Measurements from ENCODE around the gene VPS51. TPM values are rescaled to one million over a fixed set of nuclear protein-coding genes. Genes with fewer than 3 reads are reported as not detected.

VPS51 gene
- total and polyA plus RNA-seq, 9 of the 15 experiments (the other 6 are each of a cell fraction or from before 2014, with no cell fraction given) = 1.8 to 143 (median 46.8) TPM

- TF ChIP-seq ZNF311 (CRISPR knock-in tag; IDR thresholded peaks at IDR 0.05) (no peak), PRPF4 (IDR thresholded peaks at IDR 0.05; ENCODE audit: insufficient read depth, low read depth, low read length, poor library complexity, severe bottlenecking) (no peak), PKNOX1 (IDR thresholded peaks at IDR 0.05) (no peak), XRCC4 (IDR thresholded peaks at IDR 0.05; ENCODE audit: extremely low read depth, insufficient read depth, insufficient read length) (no peak), NCOA6 (IDR thresholded peaks at IDR 0.05) (no peak), RBFOX2 (IDR thresholded peaks at IDR 0.05; ENCODE audit: low read depth, low read length) (no peak; the same call in 1 of the 2 replicates), PML (IDR thresholded peaks at IDR 0.05; ENCODE audit: low read length) (no peak), ZNF639 (CRISPR knock-in tag; conservative IDR thresholded peaks at IDR 0.05 in 1 of 2, IDR thresholded peaks at IDR 0.05 in 1 of 2) (no peak), RBM25 (IDR thresholded peaks at IDR 0.05; ENCODE audit: low read depth, low read length, severe bottlenecking) (no peak)
Measured at GRCh38 chr11:65131417-65131776, 35.4 kb downstream of the VPS51 start (continued).

Data from K562 (cell line).